Fibroblast of upper back skin (primary cell): ENCODE data around the gene FN1.

Source experiments
- DNase-seq: peaks from one replicate; pipeline ENCODE4 v3.0.0-alpha.2; 2013

The FN1 gene

GRCh38 chr2:215441560-215442400 lies 5.9 kb upstream of the FN1 start:
- peak; percentile 53 for DNase-seq

- DNase-seq: no peak
Measured at GRCh38 chr2:215439980-215440512, 4.2 kb upstream of the FN1 start.

GRCh38 chr2:215439404-215439803 lies 3.5 kb upstream of the FN1 start:
- DNase-seq: no peak

- DNase-seq: peak; percentile 65
Measured at GRCh38 chr2:215437614-215438013, 1.7 kb upstream of the FN1 start.

GRCh38 chr2:215436705-215437565 lies 1.1 kb upstream of the FN1 start:
- no peak for DNase-seq

- DNase-seq: peak; percentile 45
Measured at GRCh38 chr2:215435280-215435869, 493 bp downstream of the FN1 start.

GRCh38 chr2:215434447-215435279 lies 1.2 kb downstream of the FN1 start:
- no peak for DNase-seq

- no peak for DNase-seq
Measured at GRCh38 chr2:215432759-215433594, 2.9 kb downstream of the FN1 start.

- no peak for DNase-seq
Measured at GRCh38 chr2:215431778-215432758, 3.8 kb downstream of the FN1 start.

- DNase-seq: no peak
Measured at GRCh38 chr2:215431290-215431689, 4.6 kb downstream of the FN1 start.

GRCh38 chr2:215430528-215431187 lies 5.2 kb downstream of the FN1 start:
- peak; percentile 88 for DNase-seq

- DNase-seq: no peak
Measured at GRCh38 chr2:215429424-215429823, 6.4 kb downstream of the FN1 start.

GRCh38 chr2:215428060-215428910 lies 7.6 kb downstream of the FN1 start:
- no peak for DNase-seq

GRCh38 chr2:215427585-215427984 lies 8.3 kb downstream of the FN1 start:
- DNase-seq: no peak

- no peak for DNase-seq
Measured at GRCh38 chr2:215425021-215425782, 10.7 kb downstream of the FN1 start.

GRCh38 chr2:215423928-215424540 lies 11.8 kb downstream of the FN1 start:
- no peak for DNase-seq

GRCh38 chr2:215423234-215423633 lies 12.6 kb downstream of the FN1 start:
- no peak for DNase-seq
